OCI-LY3 (cell line): Measurements from ENCODE around the gene RAD51B.

ENCODE experiments used
- H2AFZ ChIP-seq: fragments of 200-600, 300-600 bp; shearing (Covaris generic); 2 replicates; pipeline ENCODE4 v1.6.0; 2014; ENCODE audit warnings: antibody characterized with exemption, low read depth, low read length
- H3K27ac ChIP-seq: fragments of 200-600, 300-600 bp; sonication (generic); 2 replicates; pipeline ENCODE4 v1.5.1; 2014; ENCODE audit warnings: mild to moderate bottlenecking, low read length, moderate library complexity, mixed read lengths
- H3K27me3 ChIP-seq: fragments of 200-600, 300-600 bp; sonication (generic); 2 replicates; pipeline ENCODE4 v1.6.1; 2014; ENCODE audit warnings: low read depth, low read length, mixed read lengths
- H3K36me3 ChIP-seq: fragments of 200-600, 300-600 bp; sonication (generic); replicated peaks from 2 replicates; pipeline ENCODE3; 2014; ENCODE audit warnings: low read depth, low read length, mixed read lengths
- H3K4me1 ChIP-seq: fragments of 300-600, 200-600 bp; sonication (generic); 2 replicates; pipeline ENCODE4 v1.6.1; 2014; ENCODE audit warnings: low read length, mixed read lengths
- H3K4me2 ChIP-seq: fragments of 200-600, 300-600 bp; sonication (generic); 2 replicates; pipeline ENCODE4 v1.6.1; 2014; ENCODE audit warnings: low read length, mixed read lengths
- H3K4me3 ChIP-seq: fragments of 300-600, 200-600 bp; sonication (generic); 2 replicates; pipeline ENCODE4 v1.5.1; 2014; ENCODE audit warnings: antibody characterized with exemption, mild to moderate bottlenecking, low read length, moderate library complexity
- H3K79me2 ChIP-seq: fragments of 300-600, 200-600 bp; shearing (Covaris generic); 2 replicates; pipeline ENCODE4 v1.6.1; 2014; ENCODE audit warnings: mild to moderate bottlenecking, low read length, mixed read lengths
- H3K9ac ChIP-seq: fragments of 300-600, 200-600 bp; shearing (Covaris generic); 2 replicates; pipeline ENCODE4 v1.6.0; 2014; ENCODE audit warnings: mild to moderate bottlenecking, low read length, moderate library complexity
- H3K9me3 ChIP-seq: fragments of 200-600, 300-600 bp; shearing (Covaris generic); 2 replicates; pipeline ENCODE4 v1.6.1; 2014; ENCODE audit warnings: low read length, mixed read lengths; ENCODE audit not compliant: insufficient read depth
- H4K20me1 ChIP-seq: fragments of 200-600, 300-600 bp; sonication (generic); 2 replicates; pipeline ENCODE4 v1.6.1; 2016; ENCODE audit warnings: low read length, mixed read lengths; ENCODE audit not compliant: insufficient read depth
- CTCF ChIP-seq: fragments of 200-600, 300-600 bp; sonication (generic); IDR thresholded peaks from 2 replicates; pipeline ENCODE4 v1.5.1; 2014; ENCODE audit warnings: antibody characterized with exemption, low read length, low read depth
- EZH2phosphoT487 ChIP-seq: fragments of 200-600 bp; shearing (Covaris generic); IDR thresholded peaks from 2 replicates; pipeline ENCODE4 v1.6.1; 2018; ENCODE audit warnings: antibody characterized with exemption, mixed run types, low read depth

The RAD51B gene

GRCh38 chr14:68269136-68269927 is 449.8 kb downstream of the RAD51B start:
- H3K9me3 ChIP-seq: no peaks in the 10 kb centered on the region
- H4K20me1 ChIP-seq: no peaks in the 10 kb centered on the region
- H3K4me1 ChIP-seq: peaks cover 95% of the 10 kb centered on the region
- H3K27ac ChIP-seq: peak overlapping the region; percentile 93
- peak overlapping the region; percentile 62 for H3K9ac ChIP-seq
- TF ChIP-seq CTCF (no peak), EZH2phosphoT487 (no peak)
- peak overlapping the region; percentile 74 for H3K4me2 ChIP-seq
- H3K27me3 ChIP-seq: no peaks in the 10 kb centered on the region
- 0 out of 2 replicates have a peak overlapping the region, but pooled peaks have one; percentile 2 for H2AFZ ChIP-seq
- no peaks in the 10 kb centered on the region for H3K79me2 ChIP-seq
- no peaks in the 10 kb centered on the region for H3K36me3 ChIP-seq
- H3K4me3 ChIP-seq: no peak overlapping the region

- no peaks in the 10 kb centered on the region for H3K79me2 ChIP-seq
- H3K4me3 ChIP-seq: no peak overlapping the region
- no peak overlapping the region for H3K9ac ChIP-seq
- H3K4me1 ChIP-seq: peaks cover 95% of the 10 kb centered on the region
- no peak overlapping the region for H2AFZ ChIP-seq
- H3K27me3 ChIP-seq: no peaks in the 10 kb centered on the region
- H3K36me3 ChIP-seq: no peaks in the 10 kb centered on the region
- no peaks in the 10 kb centered on the region for H3K9me3 ChIP-seq
- H3K27ac ChIP-seq: peak overlapping the region; percentile 93; the same call in 1 of the 2 replicates
- no peak overlapping the region for H3K4me2 ChIP-seq
- H4K20me1 ChIP-seq: no peaks in the 10 kb centered on the region
- TF ChIP-seq CTCF (no peak), EZH2phosphoT487 (no peak)
Measured at GRCh38 chr14:68270342-68270741, 450.8 kb downstream of the RAD51B start.

- Histone ChIP-seq H3K4me2 (peak overlapping the region; percentile 60), H3K79me2 (no peaks in the 10 kb centered on the region), H3K9me3 (no peaks in the 10 kb centered on the region), H3K36me3 (no peaks in the 10 kb centered on the region), H3K9ac (peak overlapping the region; percentile 39; the same call in 1 of the 2 replicates), H3K4me1 (peaks cover 96% of the 10 kb centered on the region), H3K27me3 (no peaks in the 10 kb centered on the region), H3K27ac (peak overlapping the region; percentile 93), H4K20me1 (no peaks in the 10 kb centered on the region), H3K4me3 (peak overlapping the region; percentile 36; the same call in 1 of the 2 replicates), H2AFZ (no peak overlapping the region)
- TF ChIP-seq CTCF (no peak), EZH2phosphoT487 (no peak)
Measured at GRCh38 chr14:68271913-68272391, 452.4 kb downstream of the RAD51B start.

GRCh38 chr14:68273413-68273812 is 453.8 kb downstream of the RAD51B start:
- H3K36me3 ChIP-seq: no peaks in the 10 kb centered on the region
- no peak overlapping the region for H2AFZ ChIP-seq
- peaks cover 95% of the 10 kb centered on the region for H3K4me1 ChIP-seq
- no peaks in the 10 kb centered on the region for H4K20me1 ChIP-seq
- peak overlapping the region; percentile 74 for H3K4me2 ChIP-seq
- no peak for TF ChIP-seq CTCF
- no peak for TF ChIP-seq EZH2phosphoT487
- no peak overlapping the region for H3K4me3 ChIP-seq
- no peaks in the 10 kb centered on the region for H3K79me2 ChIP-seq
- H3K9me3 ChIP-seq: no peaks in the 10 kb centered on the region
- H3K27ac ChIP-seq: peak overlapping the region; percentile 88
- peak overlapping the region; percentile 30; the same call in 1 of the 2 replicates for H3K9ac ChIP-seq
- H3K27me3 ChIP-seq: no peaks in the 10 kb centered on the region
